ENCODE results near the gene ELP5.
A peak's percentile ranks its signal among the peaks of the same experiment; 100 is the strongest.

Gene ELP5

GRCh38 chr17:7259555-7259889 lies 7.5 kb downstream of the ELP5 start:
- no peak overlapping the region for H3K9ac ChIP-seq (ENCODE audit: low read length)
- H3K4me3 ChIP-seq (ENCODE audit: low read depth, low read length), result no peak overlapping the region
- peaks cover 29% of the 10 kb centered on the region; the same call in 1 of the 2 replicates for H3K27me3 ChIP-seq (ENCODE audit: control insufficient read depth, insufficient read depth, low read length)
- H3K4me1 ChIP-seq (ENCODE audit: control insufficient read depth, insufficient read depth, low read length), result peaks cover 3% of the 10 kb centered on the region; the same call in 1 of the 2 replicates
- H3K9me3 ChIP-seq (ENCODE audit: control insufficient read depth, insufficient read depth, low read depth, low read length), result no peaks in the 10 kb centered on the region
- H3K36me3 ChIP-seq (ENCODE audit: control insufficient read depth, insufficient read depth, low read length), result peaks cover 54% of the 10 kb centered on the region
- no peak overlapping the region for H3K27ac ChIP-seq (ENCODE audit: low read depth, low read length)

- H3K36me3 ChIP-seq (ENCODE audit: control insufficient read depth, insufficient read depth, low read length), result peaks cover 48% of the 10 kb centered on the region
- no peaks in the 10 kb centered on the region for H3K9me3 ChIP-seq (ENCODE audit: control insufficient read depth, insufficient read depth, low read depth, low read length)
- H3K27me3 ChIP-seq (ENCODE audit: control insufficient read depth, insufficient read depth, low read length), result peaks cover 29% of the 10 kb centered on the region; the same call in 1 of the 2 replicates
- H3K27ac ChIP-seq (ENCODE audit: low read depth, low read length), result peak overlapping the region; percentile 99; the same call in 1 of the 2 replicates
- H3K9ac ChIP-seq (ENCODE audit: low read length), result peak overlapping the region; percentile 91
- H3K4me3 ChIP-seq (ENCODE audit: low read depth, low read length), result peak overlapping the region; percentile 92
- peaks cover 4% of the 10 kb centered on the region; the same call in 1 of the 2 replicates for H3K4me1 ChIP-seq (ENCODE audit: control insufficient read depth, insufficient read depth, low read length)
Observed at GRCh38 chr17:7260151-7260550, 8.1 kb downstream of the ELP5 start.

- H3K36me3 ChIP-seq (ENCODE audit: control insufficient read depth, insufficient read depth, low read length), result peaks cover 43% of the 10 kb centered on the region
- H3K27ac ChIP-seq (ENCODE audit: low read depth, low read length), result peak overlapping the region; percentile 99
- H3K4me3 ChIP-seq (ENCODE audit: low read depth, low read length), result peak overlapping the region; percentile 92
- peaks cover 4% of the 10 kb centered on the region; the same call in 1 of the 2 replicates for H3K4me1 ChIP-seq (ENCODE audit: control insufficient read depth, insufficient read depth, low read length)
- peak overlapping the region; percentile 91 for H3K9ac ChIP-seq (ENCODE audit: low read length)
- H3K27me3 ChIP-seq (ENCODE audit: control insufficient read depth, insufficient read depth, low read length), result peaks cover 29% of the 10 kb centered on the region; the same call in 1 of the 2 replicates
- H3K9me3 ChIP-seq (ENCODE audit: control insufficient read depth, insufficient read depth, low read depth, low read length), result no peaks in the 10 kb centered on the region
Observed at GRCh38 chr17:7260651-7261378, 8.8 kb downstream of the ELP5 start.

GRCh38 chr17:7261379-7262191 lies 9.6 kb downstream of the ELP5 start:
- H3K9ac ChIP-seq (ENCODE audit: low read length), result peak overlapping the region; percentile 91
- peak overlapping the region; percentile 99 for H3K27ac ChIP-seq (ENCODE audit: low read depth, low read length)
- H3K36me3 ChIP-seq (ENCODE audit: control insufficient read depth, insufficient read depth, low read length), result peaks cover 36% of the 10 kb centered on the region
- H3K4me1 ChIP-seq (ENCODE audit: control insufficient read depth, insufficient read depth, low read length), result peaks cover 7% of the 10 kb centered on the region
- no peaks in the 10 kb centered on the region for H3K9me3 ChIP-seq (ENCODE audit: control insufficient read depth, insufficient read depth, low read depth, low read length)
- peaks cover 29% of the 10 kb centered on the region; the same call in 1 of the 2 replicates for H3K27me3 ChIP-seq (ENCODE audit: control insufficient read depth, insufficient read depth, low read length)
- peak overlapping the region; percentile 92 for H3K4me3 ChIP-seq (ENCODE audit: low read depth, low read length)

GRCh38 chr17:7262192-7262934 lies 10.3 kb downstream of the ELP5 start, which contains the start of gene CLDN7:
CLDN7 (minus strand) TSS chr17:7262478; CDS start chr17:7262043, 435 bp downstream.
- no peaks in the 10 kb centered on the region for H3K9me3 ChIP-seq (ENCODE audit: control insufficient read depth, insufficient read depth, low read depth, low read length)
- H3K4me3 ChIP-seq (ENCODE audit: low read depth, low read length), result peak within 1 kb of the TSS; percentile 92
- H3K4me1 ChIP-seq (ENCODE audit: control insufficient read depth, insufficient read depth, low read length), result peaks cover 7% of the 10 kb centered on the region
- H3K27ac ChIP-seq (ENCODE audit: low read depth, low read length), result peak within 1 kb of the TSS; percentile 99
- peak within 1 kb of the TSS; percentile 91 for H3K9ac ChIP-seq (ENCODE audit: low read length)
- peaks cover 29% of the 10 kb centered on the region; the same call in 1 of the 2 replicates for H3K27me3 ChIP-seq (ENCODE audit: control insufficient read depth, insufficient read depth, low read length)
- H3K36me3 ChIP-seq (ENCODE audit: control insufficient read depth, insufficient read depth, low read length), result peaks cover 28% of the 10 kb centered on the region

GRCh38 chr17:7262935-7263800 lies 11.2 kb downstream of the ELP5 start:
- Histone ChIP-seq H3K9me3 (ENCODE audit: control insufficient read depth, insufficient read depth, low read depth, low read length) (no peaks in the 10 kb centered on the region), H3K27ac (ENCODE audit: low read depth, low read length) (peak overlapping the region; percentile 45; the same call in 1 of the 2 replicates), H3K4me3 (ENCODE audit: low read depth, low read length) (peak overlapping the region; percentile 92), H3K9ac (ENCODE audit: low read length) (peak overlapping the region; percentile 53), H3K27me3 (ENCODE audit: control insufficient read depth, insufficient read depth, low read length) (peaks cover 29% of the 10 kb centered on the region; the same call in 1 of the 2 replicates), H3K4me1 (ENCODE audit: control insufficient read depth, insufficient read depth, low read length) (peaks cover 7% of the 10 kb centered on the region), H3K36me3 (ENCODE audit: control insufficient read depth, insufficient read depth, low read length) (peaks cover 23% of the 10 kb centered on the region)

- Histone ChIP-seq H3K27me3 (ENCODE audit: control insufficient read depth, insufficient read depth, low read length) (peaks cover 29% of the 10 kb centered on the region; the same call in 1 of the 2 replicates), H3K4me1 (ENCODE audit: control insufficient read depth, insufficient read depth, low read length) (peaks cover 7% of the 10 kb centered on the region), H3K9me3 (ENCODE audit: control insufficient read depth, insufficient read depth, low read depth, low read length) (no peaks in the 10 kb centered on the region), H3K36me3 (ENCODE audit: control insufficient read depth, insufficient read depth, low read length) (peaks cover 17% of the 10 kb centered on the region), H3K27ac (ENCODE audit: low read depth, low read length) (peak overlapping the region; percentile 0; the same call in 1 of the 2 replicates), H3K4me3 (ENCODE audit: low read depth, low read length) (peak overlapping the region; percentile 92), H3K9ac (ENCODE audit: low read length) (peak overlapping the region; percentile 53)
Observed at GRCh38 chr17:7263801-7264078, 11.7 kb downstream of the ELP5 start.

GRCh38 chr17:7266784-7267183 lies 14.8 kb downstream of the ELP5 start:
- H3K27ac ChIP-seq (ENCODE audit: low read depth, low read length), result no peak overlapping the region
- no peak overlapping the region for H3K4me3 ChIP-seq (ENCODE audit: low read depth, low read length)
- H3K27me3 ChIP-seq (ENCODE audit: control insufficient read depth, insufficient read depth, low read length), result peaks cover 18% of the 10 kb centered on the region; the same call in 1 of the 2 replicates
- H3K9ac ChIP-seq (ENCODE audit: low read length), result no peak overlapping the region
- H3K36me3 ChIP-seq (ENCODE audit: control insufficient read depth, insufficient read depth, low read length), result no peaks in the 10 kb centered on the region
- no peaks in the 10 kb centered on the region for H3K9me3 ChIP-seq (ENCODE audit: control insufficient read depth, insufficient read depth, low read depth, low read length)
- H3K4me1 ChIP-seq (ENCODE audit: control insufficient read depth, insufficient read depth, low read length), result peaks cover 7% of the 10 kb centered on the region; the same call in 1 of the 2 replicates

GRCh38 chr17:7279448-7279847 lies 27.4 kb downstream of the ELP5 start:
- no peak overlapping the region for H3K4me3 ChIP-seq (ENCODE audit: low read depth, low read length)
- peaks cover 6% of the 10 kb centered on the region; the same call in 1 of the 2 replicates for H3K36me3 ChIP-seq (ENCODE audit: control insufficient read depth, insufficient read depth, low read length)
- peaks cover 11% of the 10 kb centered on the region for H3K4me1 ChIP-seq (ENCODE audit: control insufficient read depth, insufficient read depth, low read length)
- H3K9me3 ChIP-seq (ENCODE audit: control insufficient read depth, insufficient read depth, low read depth, low read length), result no peaks in the 10 kb centered on the region
- no peak overlapping the region for H3K9ac ChIP-seq (ENCODE audit: low read length)
- H3K27me3 ChIP-seq (ENCODE audit: control insufficient read depth, insufficient read depth, low read length), result peaks cover 9% of the 10 kb centered on the region
- no peak overlapping the region for H3K27ac ChIP-seq (ENCODE audit: low read depth, low read length)

GRCh38 chr17:7280519-7281073 lies 28.6 kb downstream of the ELP5 start:
- Histone ChIP-seq H3K27ac (ENCODE audit: low read depth, low read length) (no peak overlapping the region), H3K9ac (ENCODE audit: low read length) (peak overlapping the region; percentile 56), H3K9me3 (ENCODE audit: control insufficient read depth, insufficient read depth, low read depth, low read length) (no peaks in the 10 kb centered on the region), H3K27me3 (ENCODE audit: control insufficient read depth, insufficient read depth, low read length) (peaks cover 9% of the 10 kb centered on the region), H3K4me1 (ENCODE audit: control insufficient read depth, insufficient read depth, low read length) (peaks cover 11% of the 10 kb centered on the region), H3K4me3 (ENCODE audit: low read depth, low read length) (peak overlapping the region; percentile 77), H3K36me3 (ENCODE audit: control insufficient read depth, insufficient read depth, low read length) (peaks cover 16% of the 10 kb centered on the region)
